ENCODE data around the gene BCKDHA.
A peak's percentile ranks its signal among the peaks of the same experiment; 100 is the strongest.

The BCKDHA gene

GRCh38 chr19:41386442-41386841 lies 11.2 kb upstream of the BCKDHA start:
- H3K27ac ChIP-seq: peak overlapping the region; percentile 90
- ChIA-PET CTCF (no interaction called here), POLR2A (ENCODE audit: low non-redundant PET) (interaction anchor here (1.0 kb wide), 1 partner anchor 22 kb away, joined by 3 read pairs; the partner anchor contains the start of gene B9D2)
- no peak for TF ChIP-seq CTCF (conservative IDR thresholded peaks at IDR 0.05; ENCODE audit: low read depth)
- DNase-seq (ENCODE audit: low spot score): peak; percentile 55

GRCh38 chr19:41391618-41392017 lies 6.0 kb upstream of the BCKDHA start:
- no peak for DNase-seq (ENCODE audit: low spot score)
- POLR2A ChIA-PET (ENCODE audit: low non-redundant PET): no interaction called here
- TF ChIP-seq CTCF (conservative IDR thresholded peaks at IDR 0.05; ENCODE audit: low read depth): no peak
- CTCF ChIA-PET: no interaction called here
- H3K27ac ChIP-seq: peak overlapping the region; percentile 28; the same call in 1 of the 2 replicates

- TF ChIP-seq CTCF (conservative IDR thresholded peaks at IDR 0.05; ENCODE audit: low read depth): no peak
- H3K27ac ChIP-seq: peak overlapping the region; percentile 28; the same call in 1 of the 2 replicates
- no peak for DNase-seq (ENCODE audit: low spot score)
- ChIA-PET CTCF (interaction anchor here (0.6 kb wide), 1 partner anchor 457 kb away, joined by 4 read pairs; no protein-coding TSS in a partner anchor), POLR2A (ENCODE audit: low non-redundant PET) (no interaction called here)
Measured at GRCh38 chr19:41392775-41393174, 4.8 kb upstream of the BCKDHA start.

GRCh38 chr19:41395355-41395754 lies 2.3 kb upstream of the BCKDHA start:
- ChIA-PET CTCF (no interaction called here), POLR2A (ENCODE audit: low non-redundant PET) (no interaction called here)

GRCh38 chr19:41398050-41398418 lies 416 bp downstream of the BCKDHA start:
- no peak for DNase-seq (ENCODE audit: low spot score)
- CTCF ChIA-PET: no interaction called here
- POLR2A ChIA-PET (ENCODE audit: low non-redundant PET): no interaction called here
- no peak for TF ChIP-seq CTCF (conservative IDR thresholded peaks at IDR 0.05; ENCODE audit: low read depth)
- peak overlapping the region; percentile 84 for H3K27ac ChIP-seq

More at GRCh38 chr19:41395355-41395754, 2.3 kb upstream of the BCKDHA start:
- TF ChIP-seq CTCF (conservative IDR thresholded peaks at IDR 0.05; ENCODE audit: low read depth): no peak
- peak overlapping the region; percentile 39 for H3K27ac ChIP-seq
- DNase-seq (ENCODE audit: low spot score): no peak

GRCh38 chr19:41398598-41398997 lies 980 bp downstream of the BCKDHA start:
- POLR2A ChIA-PET (ENCODE audit: low non-redundant PET): no interaction called here
- no peak for DNase-seq (ENCODE audit: low spot score)
- CTCF ChIA-PET: interaction anchor here (0.6 kb wide), 1 partner anchor 52 kb away, joined by 4 read pairs; no protein-coding TSS in a partner anchor
- TF ChIP-seq CTCF (conservative IDR thresholded peaks at IDR 0.05; ENCODE audit: low read depth): no peak
- H3K27ac ChIP-seq: no peak overlapping the region
